Activated CD8-positive, alpha-beta memory T cell treated with anti-CD3 and anti-CD28 coated beads, Interleukin-2, amount 50 U/mL, for 4 hours (primary cell): ENCODE results near the gene C22orf39.

Source experiments
- DNase-seq: peaks from one replicate; pipeline ENCODE4 v3.0.0-alpha.2; 2020

Gene C22orf39

DNA sequence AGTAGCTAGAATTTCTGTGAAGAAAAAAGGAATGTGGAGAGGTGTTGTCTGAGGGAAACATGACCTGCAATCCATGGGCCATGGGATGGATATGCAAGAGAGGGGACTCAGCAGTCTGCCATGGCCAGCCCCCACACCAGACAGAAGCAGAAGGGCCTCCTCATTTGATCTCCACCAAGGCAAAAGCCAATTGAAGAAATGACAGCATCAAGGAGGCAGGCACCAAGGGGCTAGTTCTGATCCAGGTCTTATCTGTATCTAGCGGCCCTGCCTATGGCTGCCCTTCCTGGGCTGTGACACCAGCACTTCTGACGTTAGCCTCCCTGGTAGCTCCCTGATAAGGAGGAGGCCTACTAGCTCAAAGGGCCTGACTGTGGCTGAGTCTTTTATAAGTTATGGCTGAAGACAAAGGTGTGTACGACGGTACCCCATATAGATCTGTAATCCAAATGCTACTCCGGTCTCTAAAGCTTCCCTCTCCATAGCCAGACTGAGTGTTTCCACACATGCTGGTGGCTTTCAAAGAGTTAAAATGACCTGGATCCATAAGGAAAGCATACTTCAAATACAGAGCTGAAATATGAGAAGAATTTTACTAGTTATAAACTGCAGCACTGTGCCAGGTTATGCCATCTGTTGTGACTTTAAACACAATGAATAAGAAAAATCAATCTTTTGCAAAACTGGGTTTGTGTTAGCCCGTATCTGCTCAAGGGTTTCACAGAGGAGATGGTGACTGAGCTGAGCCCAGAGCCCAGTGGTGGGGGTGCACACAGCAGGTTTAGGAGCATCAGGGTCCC is 50.4 kb downstream of the C22orf39 start:
- no peak for DNase-seq

DNA sequence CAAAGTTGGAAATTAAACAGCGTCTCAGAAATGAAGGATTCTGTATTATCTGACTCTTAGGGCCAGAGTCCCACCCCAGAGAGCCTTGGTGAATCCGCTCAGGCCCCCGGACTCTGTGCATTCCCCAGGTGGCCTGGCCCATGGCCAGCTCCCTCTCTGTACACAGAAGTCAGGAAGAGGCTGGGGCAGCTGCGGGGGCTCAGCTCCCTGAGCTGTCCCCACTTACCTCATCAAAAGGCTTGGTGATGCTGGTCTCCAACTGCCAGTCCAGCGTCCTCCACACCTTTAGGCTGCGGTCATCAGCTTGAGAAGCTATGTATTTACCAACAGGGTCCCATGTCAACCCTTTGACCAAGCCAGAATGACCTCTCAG is 51.0 kb downstream of the C22orf39 start:
- DNase-seq = no peak

GRCh38 chr22:19395276-19395675 is 52.2 kb downstream of the C22orf39 start:
- no peak for DNase-seq

DNA sequence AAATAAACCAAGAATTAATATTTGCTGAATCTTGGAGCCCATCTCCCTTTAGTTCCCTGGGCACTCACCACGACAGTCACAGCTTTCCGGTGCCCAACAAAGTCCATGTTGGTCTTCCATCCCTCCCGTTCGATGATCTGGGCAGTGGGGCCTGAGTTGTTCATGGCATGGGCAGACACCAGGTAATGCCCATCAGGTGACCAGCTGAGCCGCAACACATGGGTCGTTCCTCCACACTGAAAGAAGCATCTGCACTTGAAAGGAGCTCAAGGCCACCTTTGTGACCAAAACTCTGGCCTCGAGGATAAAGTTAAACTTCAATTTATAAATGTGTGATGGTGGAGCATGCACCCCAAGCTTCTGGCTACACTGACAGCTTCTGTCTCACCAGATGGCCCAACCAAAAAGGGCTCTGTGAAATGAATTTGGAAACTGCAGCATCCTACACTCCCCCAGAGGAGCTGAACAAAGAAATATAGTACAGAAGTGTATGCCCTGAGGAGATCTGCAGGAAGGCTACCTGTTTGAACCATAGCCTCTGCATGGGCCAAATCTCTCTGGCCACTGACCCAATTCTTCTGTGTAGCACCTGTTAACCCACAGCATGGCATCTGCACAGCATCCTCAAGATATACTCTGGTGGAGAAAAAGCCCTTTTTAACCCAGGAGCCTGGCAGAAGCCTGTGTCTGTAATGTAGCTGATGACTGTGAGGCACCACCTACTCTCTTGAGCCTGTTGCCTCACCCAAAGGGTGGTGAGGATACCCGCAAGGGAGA is 53.0 kb downstream of the C22orf39 start:
- no peak for DNase-seq

DNA sequence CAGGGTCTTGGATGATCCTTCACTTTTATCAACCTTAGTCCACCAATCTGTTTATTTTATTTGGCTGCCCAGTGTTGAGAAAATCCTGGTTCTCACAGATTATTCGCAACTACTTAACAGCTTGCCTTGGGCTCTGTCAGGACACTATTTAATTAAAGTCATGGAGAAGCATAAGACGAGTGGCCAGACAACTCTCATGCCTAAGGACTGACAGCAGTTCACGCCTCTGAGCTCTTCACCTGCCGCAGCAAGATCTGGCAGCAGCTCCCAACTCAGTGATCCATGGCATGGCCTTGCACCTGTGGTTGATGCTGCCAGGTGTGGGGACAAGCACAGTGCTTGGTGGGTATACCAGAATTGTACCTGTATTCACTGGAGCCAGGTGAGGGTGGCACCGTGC is 53.8 kb downstream of the C22orf39 start:
- no peak for DNase-seq
